Activated T-cell treated with anti-CD3 and anti-CD28 coated beads for 4 hours (primary cell): Measurements from ENCODE around the gene SLC39A9.

ENCODE experiments used
- DNase-seq: peaks from one replicate; pipeline ENCODE4 v3.0.0-alpha.2; 2020

SLC39A9 gene

DNA sequence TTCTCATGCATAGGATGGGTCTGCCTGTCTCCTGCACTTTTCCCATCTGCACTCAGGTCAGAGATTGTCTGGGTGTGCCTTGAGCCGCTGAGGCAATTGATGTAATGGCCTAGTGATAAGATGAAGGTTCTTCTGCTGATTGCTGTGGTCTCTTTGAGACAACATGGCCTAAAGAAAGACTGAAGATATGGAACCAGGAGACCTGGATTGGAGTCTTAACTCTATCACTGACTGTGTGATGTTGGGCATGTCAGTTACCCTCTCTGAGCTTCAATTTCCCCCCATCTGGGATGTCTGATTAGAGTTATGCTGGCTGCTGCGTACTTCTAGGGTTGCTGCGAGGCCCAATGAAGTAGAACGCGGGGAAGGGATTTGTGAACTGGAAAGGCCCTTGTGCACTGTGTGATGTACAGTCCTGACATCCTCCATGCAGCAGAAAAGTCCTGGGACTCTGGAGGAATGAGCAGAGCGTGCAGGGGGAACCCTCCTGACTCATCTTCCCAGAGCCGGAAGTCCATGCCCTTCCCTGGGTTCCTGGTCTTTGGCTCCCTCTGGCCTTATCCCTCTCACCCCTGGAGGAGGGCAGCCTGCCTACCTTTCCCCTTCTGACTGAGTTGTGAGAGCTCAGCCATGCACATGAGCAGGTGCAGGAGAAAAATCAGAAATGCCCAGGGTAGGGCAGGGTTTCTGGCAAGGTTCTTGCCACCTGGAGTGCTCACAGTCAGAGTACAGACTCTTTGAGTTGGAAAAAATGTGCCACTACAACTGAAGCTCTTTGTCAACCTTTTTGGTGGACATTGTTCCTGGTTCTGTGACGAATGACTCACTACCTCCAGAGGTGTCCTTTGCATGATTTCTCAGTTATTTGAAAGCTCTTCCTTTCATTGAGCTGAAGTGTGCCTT, 107.1 kb downstream of the SLC39A9 start:
- no peak for DNase-seq

DNA sequence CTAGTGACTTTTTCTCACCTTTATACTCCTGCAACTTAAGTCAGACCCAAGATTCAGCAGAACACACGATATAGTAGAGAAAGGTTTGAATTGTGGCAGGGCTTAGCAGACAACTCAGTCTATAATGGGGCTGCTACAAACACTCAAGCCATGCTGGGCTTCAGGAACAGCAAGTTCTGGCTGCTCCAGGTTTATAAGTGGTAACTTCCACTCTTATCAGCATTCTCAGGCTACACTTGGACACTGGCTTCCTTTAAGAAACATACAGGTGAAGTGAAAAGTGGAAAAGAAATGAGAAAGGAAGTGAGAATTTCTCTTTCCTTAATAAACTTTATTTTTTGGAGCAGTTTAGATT, 107.7 kb downstream of the SLC39A9 start:
- no peak for DNase-seq
